CD4-positive, alpha-beta T cell treated with Interferon alpha-2 for 1 hour (primary cell): ENCODE measurements around the gene AMOTL1.
"Not testable (repeated sequence)": the region's sequence is repeated elsewhere in the genome, so short reads cannot be mapped to it uniquely, and the experiment has no call there.

Source experiments
- DNase-seq, 2 donors: peaks; one replicate each; pipeline ENCODE4 v3.0.0-alpha.2; 2020 to 2022

The AMOTL1 gene

DNA sequence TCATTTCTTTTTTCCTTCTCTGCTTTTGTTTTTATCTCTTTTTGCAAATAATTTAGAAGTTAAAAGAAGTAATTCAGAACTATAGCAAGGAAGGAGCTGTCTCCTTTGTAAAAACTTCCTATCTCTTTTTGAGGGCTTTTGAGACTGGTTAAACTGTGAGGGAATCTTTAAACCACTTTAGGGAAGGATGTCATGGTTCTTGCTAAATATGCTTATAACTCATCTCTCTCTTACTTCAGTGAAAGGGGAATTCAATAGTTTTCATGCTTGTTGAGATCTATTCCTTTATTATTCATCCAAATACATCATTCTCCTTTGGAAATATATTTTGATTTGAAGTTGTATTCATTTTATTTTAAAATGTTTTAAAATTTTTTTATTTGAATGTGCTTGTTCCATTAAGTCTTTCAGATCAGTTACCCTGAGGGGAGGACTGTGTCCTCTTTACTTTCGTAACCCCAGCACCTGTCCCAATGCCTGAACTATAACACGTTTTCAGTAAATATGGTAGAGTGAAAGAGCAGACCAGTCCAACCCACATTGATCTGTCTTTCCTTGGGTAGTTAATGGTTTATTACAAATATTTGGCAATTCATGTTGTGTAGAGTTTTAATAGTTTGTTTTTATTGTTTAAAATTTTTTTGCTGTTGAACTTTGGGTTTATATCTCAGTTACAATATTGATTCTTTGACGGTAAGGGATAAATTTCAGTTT, 27.5 kb downstream of the AMOTL1 start:
- no peak for DNase-seq

DNA sequence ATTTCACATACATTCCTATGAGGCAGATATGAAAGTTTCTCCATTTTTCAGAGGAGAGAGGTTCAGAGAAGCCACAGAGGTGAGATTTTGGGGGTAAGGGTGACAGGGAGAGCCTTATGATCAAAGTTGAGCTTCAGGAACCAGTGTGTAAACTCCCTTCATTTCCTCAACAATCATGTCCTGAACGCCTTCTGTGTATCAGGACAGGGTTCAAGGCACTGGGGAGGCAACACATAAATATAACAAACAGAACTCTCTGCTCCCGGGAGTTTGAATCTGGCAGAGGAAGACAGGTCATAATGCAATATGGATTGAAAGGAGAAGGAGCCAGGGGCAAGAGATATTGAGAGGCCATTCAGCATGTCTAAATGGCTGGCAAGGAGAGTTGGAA, 28.0 kb downstream of the AMOTL1 start:
- no peak for DNase-seq

DNA sequence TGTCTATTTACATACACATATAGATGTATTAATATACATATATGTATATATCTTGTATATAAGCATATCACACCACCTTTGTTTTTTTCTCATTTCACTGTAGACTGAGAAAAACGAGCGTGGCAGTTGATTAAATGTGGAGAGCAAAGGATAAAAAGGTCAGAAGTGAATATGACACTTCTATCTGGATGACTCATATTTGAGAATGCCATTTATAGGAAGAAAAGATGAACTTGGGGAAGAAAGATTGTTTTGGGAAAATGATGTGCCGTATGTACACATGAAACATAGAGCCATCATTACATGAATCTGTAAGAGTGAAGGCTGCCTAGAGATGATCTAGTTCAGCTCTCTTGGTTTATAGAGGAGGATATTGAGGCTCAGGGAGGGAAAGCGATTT, 28.7 kb downstream of the AMOTL1 start:
- DNase-seq: no peak

DNA sequence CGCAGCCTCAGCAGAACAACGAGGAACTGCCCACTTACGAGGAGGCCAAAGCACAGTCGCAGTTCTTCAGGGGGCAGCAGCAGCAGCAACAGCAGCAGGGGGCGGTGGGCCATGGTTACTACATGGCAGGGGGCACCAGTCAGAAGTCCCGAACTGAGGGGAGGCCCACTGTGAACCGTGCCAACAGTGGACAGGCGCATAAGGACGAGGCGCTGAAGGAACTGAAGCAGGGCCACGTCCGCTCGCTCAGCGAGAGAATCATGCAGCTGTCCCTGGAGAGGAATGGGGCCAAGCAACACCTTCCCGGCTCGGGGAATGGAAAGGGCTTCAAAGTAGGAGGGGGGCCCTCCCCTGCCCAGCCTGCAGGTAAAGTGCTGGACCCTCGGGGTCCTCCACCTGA, 31.6 kb downstream of the AMOTL1 start:
- DNase-seq: no peak

DNA sequence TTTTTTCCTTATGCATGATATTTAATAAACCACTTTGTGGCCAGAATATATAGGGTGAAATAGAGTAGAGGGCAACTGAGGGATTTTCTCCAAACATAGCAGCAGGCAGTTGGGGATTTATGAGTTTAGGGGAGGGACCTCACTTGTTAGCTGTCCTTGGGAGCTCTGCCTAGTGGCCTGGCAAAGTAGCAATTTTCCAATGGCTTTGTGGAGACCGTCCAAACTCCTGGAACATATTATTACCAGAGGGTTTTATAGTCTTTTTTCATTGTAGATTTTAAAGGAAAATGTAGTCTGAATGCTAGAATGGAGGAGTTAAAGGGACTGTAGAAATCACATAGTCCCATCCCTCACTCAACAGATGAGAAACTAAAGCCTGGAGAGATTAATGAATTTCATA, 32.3 kb downstream of the AMOTL1 start:
- DNase-seq: no peak

DNA sequence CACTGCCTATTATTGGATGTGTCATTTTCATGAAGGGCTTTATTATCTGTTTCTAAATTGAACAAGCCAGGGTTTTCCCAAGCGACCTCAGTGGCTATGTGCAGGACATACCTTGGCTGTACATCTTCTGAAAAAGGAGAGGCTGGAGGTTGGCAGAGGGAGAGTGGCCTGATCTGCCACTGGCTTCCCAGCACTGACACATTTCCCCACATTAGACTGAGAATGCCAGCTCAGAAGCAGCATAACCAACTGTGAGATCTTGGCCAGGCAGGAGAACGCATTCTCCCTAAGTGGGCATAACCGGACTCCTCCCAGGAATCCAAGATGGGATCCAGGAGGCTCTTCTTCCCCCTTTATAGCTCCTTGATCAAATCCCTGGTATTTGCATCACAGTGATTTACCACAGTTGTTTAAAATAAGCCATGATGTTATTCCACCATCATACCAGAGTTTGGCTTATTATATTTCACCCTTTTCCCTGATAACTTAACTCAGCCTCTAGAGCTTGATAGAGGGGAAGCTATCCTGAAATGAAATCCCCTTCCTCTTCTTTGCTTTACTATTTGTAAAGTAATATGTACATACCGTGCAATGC, 33.8 kb downstream of the AMOTL1 start:
- DNase-seq: no peak

DNA sequence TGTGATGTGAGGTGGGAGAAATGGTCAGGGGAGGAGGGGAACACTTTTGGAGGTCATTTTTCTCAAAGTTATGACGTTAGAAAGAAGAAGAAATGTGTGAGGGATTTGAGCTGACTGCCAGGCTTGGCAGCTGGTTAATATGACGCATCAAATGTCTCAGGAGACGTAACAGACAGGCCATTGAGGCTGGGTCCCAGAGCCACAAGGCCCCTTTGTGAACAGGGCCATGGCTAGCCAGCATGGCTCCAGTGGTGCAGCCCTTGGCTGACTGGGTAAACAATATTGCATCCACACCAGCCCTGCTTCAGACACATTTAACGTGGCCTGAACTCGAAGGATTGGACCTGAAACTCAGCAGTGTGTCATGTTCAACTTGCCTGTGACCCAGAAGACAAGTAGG, 34.3 kb downstream of the AMOTL1 start:
- no peak for DNase-seq

DNA sequence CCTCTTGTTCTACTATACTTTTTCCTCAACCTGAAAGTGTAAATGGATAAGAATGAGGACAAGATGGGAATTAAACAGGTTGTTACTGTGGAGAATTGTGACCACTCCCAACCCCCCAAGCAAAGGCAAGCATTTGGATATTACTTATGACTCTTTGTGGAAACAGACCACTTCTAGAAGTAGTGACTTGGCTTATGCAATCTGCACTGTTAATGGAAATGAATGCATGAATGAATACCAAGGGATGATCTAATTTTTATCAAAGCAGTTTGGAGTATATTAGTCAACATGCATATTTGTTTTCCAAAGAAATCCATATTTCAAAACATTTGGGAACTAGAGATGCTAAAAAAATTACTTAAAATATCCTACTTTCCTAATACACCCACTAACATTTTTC, 35.3 kb downstream of the AMOTL1 start:
- DNase-seq: no peak

DNA sequence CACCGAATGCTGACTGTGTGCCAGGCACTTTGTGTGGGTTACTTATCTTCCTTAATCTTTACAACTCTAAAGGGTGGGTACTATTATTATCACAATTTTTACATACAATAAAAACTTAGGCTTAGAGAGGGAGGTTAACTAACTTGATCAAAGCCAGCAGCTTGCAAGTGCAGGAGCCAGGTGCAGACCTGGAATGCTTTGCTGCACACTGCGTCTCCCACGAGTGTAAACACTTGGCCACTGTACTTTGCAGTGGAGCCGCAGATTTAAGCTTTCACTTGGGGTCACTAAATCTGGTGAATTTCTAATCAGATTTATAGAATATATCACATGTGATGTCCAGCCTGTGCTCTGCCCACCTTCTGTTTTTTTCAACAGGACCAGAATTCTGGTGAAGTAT, 36.7 kb downstream of the AMOTL1 start:
- DNase-seq: no peak

DNA sequence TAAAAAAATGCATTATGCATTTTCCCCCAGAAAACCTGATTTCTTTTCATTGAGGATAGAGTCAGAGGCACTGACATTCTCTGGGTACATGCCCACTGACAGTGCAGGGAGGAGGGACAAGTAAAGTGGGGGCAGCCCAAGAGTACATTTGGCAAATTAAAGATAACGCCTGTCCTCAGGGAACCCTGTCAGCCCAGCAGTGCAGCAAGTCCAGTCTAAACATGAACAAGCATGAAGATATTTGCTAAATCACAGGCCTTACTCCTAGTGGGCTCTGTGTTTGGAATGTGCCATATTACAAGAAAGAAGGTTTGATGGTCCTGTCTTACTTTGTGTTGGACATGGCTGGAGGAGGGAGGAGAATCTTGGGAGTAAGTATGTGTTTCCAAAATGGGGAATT, 37.9 kb downstream of the AMOTL1 start:
- DNase-seq: no peak

DNA sequence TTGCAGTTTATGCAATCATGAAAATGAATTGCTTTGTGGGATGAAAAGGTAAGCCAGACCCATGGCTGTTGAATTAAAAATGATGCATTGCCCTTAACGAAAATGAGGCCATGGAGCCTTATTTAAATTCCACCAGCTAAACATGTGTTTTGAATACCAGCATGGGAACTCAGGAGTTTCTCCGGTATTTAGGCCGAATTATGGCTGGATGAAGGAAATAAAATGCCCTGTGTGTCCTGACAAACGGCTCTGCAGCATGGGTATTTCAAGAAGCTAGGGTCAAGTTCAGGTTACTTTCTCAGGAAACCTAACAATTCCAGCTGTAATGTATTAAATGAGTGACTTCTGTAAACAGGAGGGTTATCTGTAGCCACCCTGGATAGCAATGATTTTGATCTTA, 38.3 kb downstream of the AMOTL1 start:
- DNase-seq: no peak

DNA sequence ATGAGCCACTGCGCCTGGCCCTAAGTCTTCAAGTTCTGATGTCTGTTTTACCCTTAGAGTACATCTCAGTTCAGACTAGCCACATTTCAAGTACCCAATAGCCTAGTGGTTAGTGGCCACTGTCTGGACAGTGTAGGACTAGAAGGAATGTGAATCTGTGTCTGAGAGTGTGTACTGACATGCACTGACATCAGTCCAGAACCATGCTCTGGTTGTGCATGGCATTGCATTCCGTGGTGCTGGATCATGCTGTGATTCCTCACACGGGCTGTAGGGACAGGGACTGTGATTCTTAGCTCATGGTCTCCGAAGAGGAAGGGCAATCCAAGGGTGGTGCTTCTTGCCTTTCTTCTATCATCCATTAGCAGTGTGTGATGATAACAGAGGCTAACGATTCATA, 41.1 kb downstream of the AMOTL1 start:
- DNase-seq: no peak

DNA sequence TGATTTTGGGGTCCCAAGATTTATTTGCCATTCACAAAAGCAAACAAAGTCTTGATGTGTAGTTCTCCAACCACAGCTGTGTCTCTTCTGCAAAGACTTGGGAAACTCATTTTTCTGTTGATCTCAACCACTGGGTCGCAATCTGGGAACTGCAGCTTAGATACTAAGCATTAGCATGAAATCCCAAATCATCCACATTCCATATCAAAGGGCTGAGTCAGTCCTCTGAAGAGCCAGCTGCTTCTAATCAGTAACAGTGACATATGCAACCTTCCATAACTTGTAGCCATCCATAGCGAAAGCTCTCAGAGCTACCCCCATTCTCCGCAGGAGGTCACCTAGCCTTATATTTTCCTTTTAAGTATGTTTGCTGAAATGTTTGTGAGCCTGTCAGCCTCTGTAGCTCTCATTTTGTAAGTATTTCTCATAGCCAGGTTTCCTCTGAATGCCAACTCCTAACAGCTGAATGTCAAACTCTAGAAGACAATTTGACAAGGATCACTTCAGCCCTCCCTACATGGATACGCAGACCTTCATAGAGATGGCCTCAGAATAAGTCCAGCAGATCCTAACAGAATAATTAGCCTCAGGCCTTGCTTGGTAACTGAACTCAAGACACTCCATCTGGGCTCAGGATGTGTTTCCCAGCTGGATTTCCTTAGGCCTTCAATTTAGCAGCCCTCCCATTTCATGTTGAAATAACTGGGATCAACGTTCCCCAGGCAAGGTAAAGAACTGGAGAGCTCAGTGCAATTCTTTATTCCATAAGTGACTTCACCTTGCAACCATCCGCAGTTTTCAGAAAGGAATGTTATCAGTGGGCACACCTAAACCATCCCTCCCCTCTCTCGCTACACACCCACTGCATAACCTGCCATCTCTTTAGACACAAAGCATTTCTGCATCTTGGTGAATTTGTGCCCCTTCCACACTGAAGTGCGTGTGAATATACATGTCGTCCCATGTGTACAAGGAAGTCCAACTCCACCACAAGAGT, 44.9 kb downstream of the AMOTL1 start:
- DNase-seq: not testable (repeated sequence)

DNA sequence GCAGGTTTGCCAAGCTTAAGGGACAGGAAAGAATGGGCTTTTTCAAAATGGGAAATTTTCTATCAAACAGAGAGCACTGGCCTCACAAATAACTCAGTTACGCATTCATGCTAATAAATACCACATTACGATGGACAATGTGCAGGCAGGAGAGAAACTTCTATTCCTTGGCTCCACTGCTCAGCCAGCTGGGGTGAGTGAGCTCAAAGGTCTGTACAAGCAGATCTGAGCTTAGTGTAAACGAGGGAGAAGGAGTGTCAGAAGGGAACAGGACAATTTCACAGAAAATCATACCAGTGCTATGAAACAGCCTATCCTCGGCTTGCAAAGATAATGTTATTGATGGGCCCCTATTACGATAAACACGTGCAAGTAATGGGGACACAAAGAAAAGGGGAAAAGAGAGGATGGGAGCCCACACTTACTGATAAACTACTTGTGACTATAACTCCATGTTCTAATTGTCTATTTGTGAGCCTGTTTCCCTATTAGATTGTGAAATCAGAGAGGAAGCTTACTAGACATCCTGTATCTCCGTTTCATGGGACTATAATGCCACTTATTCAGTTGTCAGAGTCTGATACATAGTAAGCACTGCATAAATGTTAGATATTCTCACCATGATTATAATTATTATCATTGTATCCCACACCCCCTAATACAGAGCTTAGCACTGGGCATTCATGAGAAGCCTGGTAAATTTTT, 46.3 kb downstream of the AMOTL1 start:
- no peak for DNase-seq

DNA sequence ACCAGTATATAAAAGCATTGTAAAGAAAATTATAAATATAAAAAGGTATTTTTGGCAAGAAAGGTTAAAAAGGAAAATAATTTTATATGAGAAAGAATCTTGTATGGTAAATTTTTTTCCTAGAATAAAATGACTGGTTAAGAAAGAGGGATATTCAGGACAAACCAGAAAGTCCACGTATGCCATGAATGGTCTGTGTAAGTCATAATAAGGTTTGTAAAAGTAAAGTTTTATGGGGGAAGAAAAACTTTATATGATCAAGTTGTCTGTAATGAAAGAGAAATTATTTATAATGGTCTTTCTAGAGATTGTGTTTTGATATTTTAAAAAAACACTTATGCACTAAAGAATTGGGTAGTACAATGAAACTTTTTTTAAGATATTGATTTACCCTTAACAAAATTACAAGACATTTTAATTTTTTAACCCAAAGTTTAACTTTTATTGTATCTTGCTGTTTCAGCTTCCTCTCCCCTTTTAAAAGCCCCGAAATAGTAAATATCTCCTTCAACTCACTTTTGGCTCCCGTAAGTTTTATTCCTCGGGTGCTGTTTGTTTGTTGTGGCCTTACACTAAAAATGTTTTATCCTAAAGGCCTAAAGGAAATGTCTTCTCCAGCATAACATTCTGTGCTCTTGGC, 47.7 kb downstream of the AMOTL1 start:
- no peak for DNase-seq

DNA sequence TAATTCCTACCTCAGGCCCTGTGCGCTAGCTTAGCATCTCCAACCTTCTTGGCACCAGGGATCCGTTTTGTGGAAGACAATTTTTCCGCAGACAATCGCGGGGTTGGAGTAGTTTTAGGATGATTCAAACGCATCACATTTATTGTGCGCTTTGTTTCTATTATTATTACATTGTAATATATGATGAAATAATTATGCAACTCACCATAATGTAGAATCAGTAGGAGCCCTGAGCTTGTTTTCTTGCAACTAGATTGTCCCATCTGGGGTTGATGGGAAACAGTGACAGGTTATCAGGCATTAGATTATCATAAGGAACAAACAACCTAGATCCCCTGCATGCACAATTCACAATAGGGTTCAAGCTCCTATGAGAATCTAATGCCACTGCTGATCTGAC, 52.3 kb downstream of the AMOTL1 start:
- DNase-seq: no peak

DNA sequence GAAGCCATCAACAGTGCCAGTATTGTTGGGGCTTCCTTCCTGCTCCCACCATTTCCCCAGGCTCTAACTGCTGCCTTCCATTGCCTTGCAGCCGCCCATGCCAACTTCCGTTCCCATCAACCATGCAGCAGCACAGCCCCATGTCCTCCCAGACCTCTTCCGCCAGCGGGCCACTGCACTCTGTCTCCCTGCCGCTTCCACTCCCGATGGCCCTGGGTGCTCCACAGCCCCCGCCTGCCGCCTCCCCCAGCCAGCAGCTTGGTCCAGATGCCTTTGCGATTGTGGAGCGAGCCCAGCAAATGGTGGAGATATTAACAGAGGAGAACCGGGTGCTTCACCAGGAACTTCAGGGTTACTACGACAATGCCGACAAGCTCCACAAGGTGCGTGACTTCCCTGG, 53.3 kb downstream of the AMOTL1 start:
- no peak for DNase-seq

DNA sequence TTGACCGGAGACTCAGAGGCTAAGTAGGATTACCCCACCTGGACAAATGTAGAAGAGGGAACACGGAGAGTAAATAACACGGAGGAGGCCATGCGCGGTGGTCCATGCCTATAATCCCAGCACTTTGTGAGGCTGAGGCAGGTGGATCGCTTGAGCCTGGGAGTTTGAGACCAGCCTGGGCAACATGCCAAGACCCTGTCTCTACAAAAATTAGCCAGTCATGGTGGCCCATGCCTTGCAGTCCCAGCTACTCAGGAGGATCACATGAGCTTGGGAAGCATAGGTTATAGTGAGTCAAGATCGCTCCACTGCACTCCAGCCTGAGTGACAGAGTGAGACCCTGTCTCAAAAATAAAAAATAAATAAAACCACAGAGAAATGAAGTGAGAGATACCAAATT, 53.9 kb downstream of the AMOTL1 start:
- no peak for DNase-seq

DNA sequence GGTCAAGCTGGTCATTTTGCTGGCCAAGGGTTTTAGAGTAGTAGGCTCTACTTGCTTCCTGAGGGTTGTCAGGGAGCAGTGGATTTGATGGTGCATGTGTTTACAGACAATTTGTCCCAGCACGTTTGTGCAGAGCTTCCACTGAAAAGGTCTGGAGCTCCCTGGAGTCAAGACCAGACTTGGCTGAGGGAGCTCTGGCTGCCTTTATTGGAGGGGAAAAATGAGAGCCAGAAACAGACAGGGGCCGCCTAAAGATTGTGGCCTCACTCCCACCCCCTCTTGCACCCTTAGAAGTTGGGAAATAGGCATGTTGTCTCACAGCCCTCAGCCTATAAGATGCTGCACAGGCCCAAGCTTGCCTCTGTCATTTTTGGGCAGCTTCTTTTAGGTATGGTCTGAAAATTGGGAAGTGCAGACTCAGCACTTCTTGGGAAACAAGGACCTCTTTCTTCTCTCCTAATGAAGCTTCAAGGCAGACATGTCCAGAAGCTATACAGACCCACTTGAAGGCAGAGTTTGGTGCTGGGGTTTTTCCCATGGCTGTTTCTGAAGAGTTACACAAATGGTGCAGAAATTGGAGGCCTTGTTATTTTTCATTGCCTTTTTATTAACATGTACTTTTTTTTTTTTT, 55.1 kb downstream of the AMOTL1 start:
- no peak for DNase-seq

DNA sequence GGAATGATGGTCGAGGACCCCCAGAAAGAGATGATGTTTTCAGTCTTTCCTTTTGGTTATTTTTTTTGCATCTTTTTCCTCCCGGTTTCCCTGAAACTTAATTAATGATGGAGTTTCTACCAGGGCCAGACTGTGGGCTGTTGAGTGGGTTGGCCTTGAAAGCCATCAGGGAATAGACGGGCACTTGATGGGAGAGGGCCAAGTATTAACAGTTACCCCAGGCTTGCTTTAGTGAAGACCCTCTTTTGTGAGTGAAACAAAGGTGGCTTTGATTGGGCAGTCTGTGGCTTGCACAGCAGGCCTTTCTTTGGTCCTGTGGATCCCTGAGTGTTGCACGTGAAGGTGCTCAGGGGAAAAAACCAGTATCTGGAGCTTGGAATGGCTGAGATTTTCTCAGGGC, 56.9 kb downstream of the AMOTL1 start:
- DNase-seq: no peak

DNA sequence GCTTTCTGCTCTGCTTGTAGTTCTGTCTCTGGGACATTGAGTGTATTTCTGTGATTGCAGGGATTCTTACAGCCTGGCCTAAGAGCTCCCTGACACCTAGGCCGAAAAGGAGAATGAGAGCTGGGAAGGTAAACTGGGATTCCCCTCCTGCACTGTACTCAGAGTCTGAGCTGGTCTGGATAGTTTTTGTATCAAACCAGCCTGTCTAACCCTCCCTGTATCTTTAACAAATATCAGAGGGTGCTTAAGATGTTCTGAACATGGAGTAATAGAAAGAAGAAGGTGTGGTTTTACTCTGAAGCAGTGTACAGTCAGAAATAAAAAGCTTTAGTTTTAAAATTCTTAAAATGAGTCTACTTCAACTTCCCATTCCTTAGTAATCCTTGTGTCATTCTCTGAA, 57.3 kb downstream of the AMOTL1 start:
- no peak for DNase-seq

DNA sequence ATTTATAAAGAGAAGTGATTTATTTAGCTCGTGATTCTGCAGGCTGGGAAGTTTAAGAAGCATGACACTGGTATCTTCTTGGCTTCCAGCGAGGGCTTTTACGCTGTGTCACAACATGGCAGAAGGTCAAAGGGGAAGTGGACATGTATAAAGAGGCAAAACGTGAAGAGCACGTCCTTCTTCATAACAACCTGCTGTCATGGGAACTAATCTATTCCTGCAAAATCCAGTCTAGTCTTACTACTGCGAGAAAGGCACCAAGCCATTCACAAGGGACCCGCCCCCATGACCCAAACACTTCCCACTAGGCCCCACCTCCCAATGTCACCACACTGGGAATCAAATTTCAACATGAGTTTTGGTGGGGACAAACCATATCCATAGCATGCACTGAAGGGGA, 58.3 kb downstream of the AMOTL1 start:
- DNase-seq: no peak
